ENCODE measurements around the gene WDR91. TPM values are rescaled to one million over a fixed set of nuclear protein-coding genes. Genes with fewer than 3 reads are reported as not detected.

Gene WDR91
- total RNA-seq, 1 experiment from 2014 or later, result 8.8 TPM

GRCh38 chr7:135201350-135201749 lies 10.0 kb downstream of the WDR91 start:
- Histone ChIP-seq H3K36me3 (ENCODE audit: control insufficient read depth, insufficient read depth, low read length) (no peaks in the 10 kb centered on the region), H3K4me1 (ENCODE audit: control insufficient read depth, insufficient read depth, low read length) (no peaks in the 10 kb centered on the region), H3K9me3 (ENCODE audit: control insufficient read depth, insufficient read depth, low read depth, low read length) (no peaks in the 10 kb centered on the region), H3K27me3 (ENCODE audit: control insufficient read depth, insufficient read depth, low read length) (no peaks in the 10 kb centered on the region), H3K27ac (ENCODE audit: low read length) (no peak overlapping the region), H3K4me3 (ENCODE audit: low read depth in 2 of 2, low read length in 2 of 2) (no peak overlapping the region)
- intact Hi-C loops (cut with micrococcal nuclease; ENCODE audit: unreplicated experiment) (no loop called here), in situ Hi-C loops (cut with HindIII; ENCODE audit: low pct_unique_long_range_greater_than_20kb, low sequenced_read_pairs) (no loop called here)
- ChIA-PET POLR2A (no interaction called here), CTCF (no interaction called here)
- ATAC-seq (no peak), DNase-seq (ENCODE audit: low read depth, low spot score) (no peak)
- BruUV-seq (replicated peaks), result no TSS peak
- no peak for TF ChIP-seq REST (IDR thresholded peaks at IDR 0.05; ENCODE audit: insufficient read depth in 1 of 2, low read depth in 2 of 2, low read length in 1 of 2)
- TF ChIP-seq TCF7L2 (IDR thresholded peaks at IDR 0.05; ENCODE audit: low read depth, low read length), result no peak
- TF ChIP-seq POLR2AphosphoS5 (IDR thresholded peaks at IDR 0.05; ENCODE audit: low read depth, low read length), result no peak
- TF ChIP-seq CTCF (IDR thresholded peaks at IDR 0.05), result no peak
- TF ChIP-seq SIN3A (IDR thresholded peaks at IDR 0.05; ENCODE audit: borderline replicate concordance, insufficient read depth, low read depth, low read length), result no peak

- Histone ChIP-seq H3K9me3 (ENCODE audit: control insufficient read depth, insufficient read depth, low read depth, low read length) (no peaks in the 10 kb centered on the region), H3K27me3 (ENCODE audit: control insufficient read depth, insufficient read depth, low read length) (no peaks in the 10 kb centered on the region), H3K36me3 (ENCODE audit: control insufficient read depth, insufficient read depth, low read length) (no peaks in the 10 kb centered on the region), H3K4me1 (ENCODE audit: control insufficient read depth, insufficient read depth, low read length) (no peaks in the 10 kb centered on the region), H3K27ac (ENCODE audit: low read length) (no peak overlapping the region), H3K4me3 (ENCODE audit: low read depth in 2 of 2, low read length in 2 of 2) (no peak overlapping the region)
- DNase-seq (ENCODE audit: low read depth, low spot score), result no peak
- ChIA-PET CTCF (no interaction called here), POLR2A (no interaction called here)
- BruUV-seq (replicated peaks), result no TSS peak
- ATAC-seq, result no peak
- TF ChIP-seq SIN3A (IDR thresholded peaks at IDR 0.05; ENCODE audit: borderline replicate concordance, insufficient read depth, low read depth, low read length), result no peak
- no peak for TF ChIP-seq REST (IDR thresholded peaks at IDR 0.05; ENCODE audit: insufficient read depth in 1 of 2, low read depth in 2 of 2, low read length in 1 of 2)
- no peak for TF ChIP-seq CTCF (IDR thresholded peaks at IDR 0.05)
- TF ChIP-seq TCF7L2 (IDR thresholded peaks at IDR 0.05; ENCODE audit: low read depth, low read length), result no peak
- no peak for TF ChIP-seq POLR2AphosphoS5 (IDR thresholded peaks at IDR 0.05; ENCODE audit: low read depth, low read length)
- intact Hi-C loops (cut with micrococcal nuclease; ENCODE audit: unreplicated experiment) (no loop called here), in situ Hi-C loops (cut with HindIII; ENCODE audit: low pct_unique_long_range_greater_than_20kb, low sequenced_read_pairs) (no loop called here)
These were observed 10.4 kb downstream of the WDR91 start for GRCh38 chr7:135200821-135201331.
